Activated CD4-positive, CD25-positive, alpha-beta regulatory T cell (primary cell): ENCODE measurements around the gene ST7.
"Not testable (repeated sequence)": the region's sequence is repeated elsewhere in the genome, so short reads cannot be mapped to it uniquely, and the experiment has no call there.

Experiments used
- DNase-seq, 4 experiments: peaks; one replicate each; lab custom pipeline; 2025; lab: John Stamatoyannopoulos, UW

ST7 gene

GRCh38 chr7:116950889-116951351 lies 2.4 kb upstream of the ST7 start:
- no peak for DNase-seq

- no peak for DNase-seq
Measured at GRCh38 chr7:116951366-116952292, 1.7 kb upstream of the ST7 start.

GRCh38 chr7:116952635-116953371 lies 498 bp upstream of the ST7 start:
- peak in 1 of 4 experiments; percentile 45 for DNase-seq

- DNase-seq, result no peak
Measured at GRCh38 chr7:116953906-116954838, 871 bp downstream of the ST7 start.

GRCh38 chr7:116955340-116955739 lies 2.0 kb downstream of the ST7 start:
- no peak for DNase-seq

GRCh38 chr7:116955801-116956476 lies 2.6 kb downstream of the ST7 start:
- DNase-seq, result no peak

GRCh38 chr7:116956477-116956804 lies 3.1 kb downstream of the ST7 start:
- DNase-seq, result no peak

- DNase-seq, result no peak
Measured at GRCh38 chr7:116957874-116958273, 4.6 kb downstream of the ST7 start.

GRCh38 chr7:116961966-116962673 lies 8.8 kb downstream of the ST7 start:
- not testable (repeated sequence) for DNase-seq

GRCh38 chr7:116963234-116963633 lies 9.9 kb downstream of the ST7 start:
- DNase-seq, result no peak

- no peak for DNase-seq
Measured at GRCh38 chr7:116966601-116967000, 13.3 kb downstream of the ST7 start.

- DNase-seq, result no peak
Measured at GRCh38 chr7:116967254-116967922, 14.1 kb downstream of the ST7 start.

GRCh38 chr7:116967983-116968382 lies 14.7 kb downstream of the ST7 start:
- no peak for DNase-seq

GRCh38 chr7:116968631-116969030 lies 15.3 kb downstream of the ST7 start:
- DNase-seq, result no peak

GRCh38 chr7:116969371-116969902 lies 16.1 kb downstream of the ST7 start:
- no peak for DNase-seq

- no peak for DNase-seq
Measured at GRCh38 chr7:116970238-116970910, 17.1 kb downstream of the ST7 start.

GRCh38 chr7:116971153-116971552 lies 17.9 kb downstream of the ST7 start:
- not testable (repeated sequence) for DNase-seq

- no peak for DNase-seq
Measured at GRCh38 chr7:116971869-116972268, 18.6 kb downstream of the ST7 start.

- not testable (repeated sequence) for DNase-seq
Measured at GRCh38 chr7:116975024-116975423, 21.7 kb downstream of the ST7 start.
